ENCODE results near the gene GAPDH.

GRCh38 chr12:6494258-6494743, 40.0 kb upstream of the GAPDH start:
- TF ChIP-seq CTCF (IDR thresholded peaks at IDR 0.05) (no peak), EZH2phosphoT487 (IDR thresholded peaks at IDR 0.05) (no peak)
